ENCODE results near the gene ASB9. TPM values are rescaled to one million over a fixed set of nuclear protein-coding genes. Genes with fewer than 3 reads are reported as not detected.

Gene ASB9
- total RNA-seq, 1 experiment from 2014 or later: not detected

DNA sequence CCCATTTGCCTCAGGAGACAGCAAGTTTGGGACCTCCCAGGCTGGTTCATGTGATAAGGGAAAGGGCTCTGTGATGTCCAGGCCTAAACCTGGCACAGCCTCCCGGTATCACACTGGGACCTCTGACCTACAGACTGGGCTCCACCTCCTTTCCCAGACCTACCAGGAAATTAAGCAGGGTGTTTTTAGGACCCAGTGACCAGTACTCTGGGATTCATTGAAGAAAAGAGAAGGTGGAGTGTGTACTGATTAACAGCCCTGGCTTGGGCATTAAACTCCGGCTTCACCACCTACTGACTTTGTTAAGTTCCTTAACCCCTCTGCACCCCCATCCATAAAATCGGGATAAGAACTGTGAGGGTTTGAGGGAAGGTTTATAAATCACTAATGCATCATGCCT, 28.6 kb downstream of the ASB9 start:
- H2BK20ac ChIP-seq (ENCODE audit: low read depth, low read length, poor library complexity, severe bottlenecking): no peak overlapping the region
- H3K27me3 ChIP-seq (ENCODE audit: insufficient read depth, low read length): no peaks in the 10 kb centered on the region
- H4K91ac ChIP-seq (ENCODE audit: insufficient read length, low read depth, low read length): no peak overlapping the region
- H2BK5ac ChIP-seq (ENCODE audit: insufficient read length, low read length): no peak overlapping the region
- no peaks in the 10 kb centered on the region for H4K20me1 ChIP-seq (ENCODE audit: control insufficient read depth, insufficient read depth, insufficient read length)
- no peak overlapping the region for H2BK15ac ChIP-seq (ENCODE audit: low read depth, low read length)
- H2AFZ ChIP-seq (ENCODE audit: low read length): no peak overlapping the region
- H3T11ph ChIP-seq (ENCODE audit: low read length): no peak overlapping the region
- TF ChIP-seq, protein P1, sequence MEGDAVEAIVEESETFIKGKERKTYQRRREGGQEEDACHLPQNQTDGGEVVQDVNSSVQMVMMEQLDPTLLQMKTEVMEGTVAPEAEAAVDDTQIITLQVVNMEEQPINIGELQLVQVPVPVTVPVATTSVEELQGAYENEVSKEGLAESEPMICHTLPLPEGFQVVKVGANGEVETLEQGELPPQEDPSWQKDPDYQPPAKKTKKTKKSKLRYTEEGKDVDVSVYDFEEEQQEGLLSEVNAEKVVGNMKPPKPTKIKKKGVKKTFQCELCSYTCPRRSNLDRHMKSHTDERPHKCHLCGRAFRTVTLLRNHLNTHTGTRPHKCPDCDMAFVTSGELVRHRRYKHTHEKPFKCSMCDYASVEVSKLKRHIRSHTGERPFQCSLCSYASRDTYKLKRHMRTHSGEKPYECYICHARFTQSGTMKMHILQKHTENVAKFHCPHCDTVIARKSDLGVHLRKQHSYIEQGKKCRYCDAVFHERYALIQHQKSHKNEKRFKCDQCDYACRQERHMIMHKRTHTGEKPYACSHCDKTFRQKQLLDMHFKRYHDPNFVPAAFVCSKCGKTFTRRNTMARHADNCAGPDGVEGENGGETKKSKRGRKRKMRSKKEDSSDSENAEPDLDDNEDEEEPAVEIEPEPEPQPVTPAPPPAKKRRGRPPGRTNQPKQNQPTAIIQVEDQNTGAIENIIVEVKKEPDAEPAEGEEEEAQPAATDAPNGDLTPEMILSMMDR (conservative IDR thresholded peaks at IDR 0.05): no peak
- Mint-ChIP-seq H3K4me3 (no peak overlapping the region), H3K27ac (no peak overlapping the region), H3K27me3 (ENCODE audit: low read depth) (no peaks in the 10 kb centered on the region; the same call in 1 of the 2 replicates), H3K36me3 (ENCODE audit: insufficient read depth in 1 of 3, low read depth in 3 of 3) (no peaks in the 10 kb centered on the region; a peak in 1 of 7 replicates), H3K4me1 (no peaks in the 10 kb centered on the region), H3K9me3 (peaks cover 28 to 55% of the 10 kb centered on the region in 2 experiments)
- H4K8ac ChIP-seq (replicated peaks; ENCODE audit: insufficient read length, low read depth, low read length): no peak overlapping the region
- no peaks in the 10 kb centered on the region; the same call in 1 of the 2 replicates for H3K4me1 ChIP-seq (ENCODE audit: insufficient read depth, low read length)
- H3K9me3 ChIP-seq (ENCODE audit: control insufficient read depth, low read depth, low read length): no peaks in the 10 kb centered on the region
- H3K18ac ChIP-seq (ENCODE audit: insufficient read length, low read depth, low read length): no peak overlapping the region
- H3K79me2 ChIP-seq (ENCODE audit: insufficient read depth, low read length): no peaks in the 10 kb centered on the region
- no peak overlapping the region for H3K23ac ChIP-seq (ENCODE audit: insufficient read length, low read depth, low read length)
- no peak overlapping the region for H3K9ac ChIP-seq (ENCODE audit: extremely low read depth, insufficient read length, low read length)
- H2BK12ac ChIP-seq (ENCODE audit: insufficient read length, low read depth, low read length): no peak overlapping the region
- H3K14ac ChIP-seq (ENCODE audit: insufficient read depth, low read length): no peak overlapping the region
- H3K79me1 ChIP-seq (ENCODE audit: insufficient read depth, low read depth, low read length, poor library complexity, severe bottlenecking): no peaks in the 10 kb centered on the region
- H3K4ac ChIP-seq (ENCODE audit: low read depth, low read length): no peak overlapping the region
- no peak overlapping the region for H4K5ac ChIP-seq (ENCODE audit: insufficient read length, low read depth, low read length)
- WGBS (ENCODE audit: extremely low coverage, insufficient read length, low lambda C conversion rate): no CpG with 5 or more reads among the region's 3 CpGs
- no peak for DNase-seq
- H3K27ac ChIP-seq (ENCODE audit: insufficient read length, low read depth, low read length): no peak overlapping the region
- H3K23me2 ChIP-seq (ENCODE audit: insufficient read length, low read depth, low read length, poor library complexity, severe bottlenecking): no peaks in the 10 kb centered on the region
- H3K56ac ChIP-seq (ENCODE audit: insufficient read length, low read depth, low read length): no peak overlapping the region
- no peak overlapping the region for H2AK5ac ChIP-seq (ENCODE audit: insufficient read length, low read length)
- H2BK120ac ChIP-seq (ENCODE audit: low read depth, low read length, poor library complexity, severe bottlenecking): no peak overlapping the region
- no peak overlapping the region for H3K4me2 ChIP-seq (ENCODE audit: insufficient read depth, insufficient read length, low read length)
